ENCODE results near the gene WNT9A. TPM values are rescaled to one million over a fixed set of nuclear protein-coding genes. Genes with fewer than 3 reads are reported as not detected.

The WNT9A gene
- total and polyA plus RNA-seq, 4 donors, result 2.6 to 8.6 (median 4.9) TPM

- WGBS, 2 donors, result 95 to 97% methylated on average over 8 of the region's 8 CpGs
- H3K4me1 ChIP-seq (ENCODE audit: control insufficient read depth in 5 of 5, insufficient read depth in 5 of 5, low read length in 5 of 5), result peaks cover 0 to 25% (median 0%) of the 10 kb centered on the region in 5 donors
- DNase-seq, result no peak
- H3K9me3 ChIP-seq (ENCODE audit: control insufficient read depth in 4 of 4, insufficient read depth in 3 of 4, low read length in 3 of 4), result no peaks in the 10 kb centered on the region
- H3K36me3 ChIP-seq (ENCODE audit: control insufficient read depth in 4 of 4, insufficient read depth in 4 of 4, low read length in 4 of 4), result peaks cover 0 to 6% (median 0%) of the 10 kb centered on the region in 4 donors
- H3K27me3 ChIP-seq (ENCODE audit: control insufficient read depth in 3 of 3, insufficient read depth in 3 of 3, low read length in 2 of 3), result no peaks in the 10 kb centered on the region
- no peak for ATAC-seq (ENCODE audit: insufficient read depth, low FRiP score)
- no peak overlapping the region for H3K4me3 ChIP-seq
- no peak overlapping the region for H3K27ac ChIP-seq (ENCODE audit: low read depth in 1 of 2, low read length in 1 of 2)
- no peak overlapping the region for H3K9ac ChIP-seq (ENCODE audit: insufficient read depth in 1 of 2, low read length in 2 of 2)
- TF ChIP-seq CTCF (IDR thresholded peaks at IDR 0.05; ENCODE audit: control extremely low read depth, extremely low read depth), result no peak
These were observed 26.8 kb downstream of the WNT9A start for GRCh38 chr1:227920896-227921295.

GRCh38 chr1:227920426-227920825 lies 27.3 kb downstream of the WNT9A start:
- no peak overlapping the region for H3K4me3 ChIP-seq
- ATAC-seq (ENCODE audit: insufficient read depth, low FRiP score) (no peak), DNase-seq (no peak)
- no peak overlapping the region for H3K9ac ChIP-seq (ENCODE audit: insufficient read depth in 1 of 2, low read length in 2 of 2)
- peaks cover 0 to 28% (median 0%) of the 10 kb centered on the region in 5 donors for H3K4me1 ChIP-seq (ENCODE audit: control insufficient read depth in 5 of 5, insufficient read depth in 5 of 5, low read length in 5 of 5)
- no peaks in the 10 kb centered on the region for H3K27me3 ChIP-seq (ENCODE audit: control insufficient read depth in 3 of 3, insufficient read depth in 3 of 3, low read length in 2 of 3)
- no peak for TF ChIP-seq CTCF (IDR thresholded peaks at IDR 0.05; ENCODE audit: control extremely low read depth, extremely low read depth)
- H3K27ac ChIP-seq (ENCODE audit: low read depth in 1 of 2, low read length in 1 of 2), result no peak overlapping the region
- no peaks in the 10 kb centered on the region for H3K9me3 ChIP-seq (ENCODE audit: control insufficient read depth in 4 of 4, insufficient read depth in 3 of 4, low read length in 3 of 4)
- WGBS, 2 donors, result 93 to 94% methylated on average over 11 of the region's 11 CpGs
- peaks cover 0 to 6% (median 0%) of the 10 kb centered on the region in 4 donors for H3K36me3 ChIP-seq (ENCODE audit: control insufficient read depth in 4 of 4, insufficient read depth in 4 of 4, low read length in 4 of 4)

GRCh38 chr1:227919906-227920305 lies 27.8 kb downstream of the WNT9A start:
- Histone ChIP-seq H3K9ac (ENCODE audit: insufficient read depth in 1 of 2, low read length in 2 of 2) (no peak overlapping the region), H3K9me3 (ENCODE audit: control insufficient read depth in 4 of 4, insufficient read depth in 3 of 4, low read length in 3 of 4) (no peaks in the 10 kb centered on the region), H3K27ac (ENCODE audit: low read depth in 1 of 2, low read length in 1 of 2) (no peak overlapping the region), H3K4me1 (ENCODE audit: control insufficient read depth in 5 of 5, insufficient read depth in 5 of 5, low read length in 5 of 5) (peaks cover 0 to 30% (median 0%) of the 10 kb centered on the region in 5 donors), H3K4me3 (no peak overlapping the region), H3K27me3 (ENCODE audit: control insufficient read depth in 3 of 3, insufficient read depth in 3 of 3, low read length in 2 of 3) (no peaks in the 10 kb centered on the region), H3K36me3 (ENCODE audit: control insufficient read depth in 4 of 4, insufficient read depth in 4 of 4, low read length in 4 of 4) (peaks cover 0 to 6% (median 0%) of the 10 kb centered on the region in 4 donors)
- ATAC-seq (ENCODE audit: insufficient read depth, low FRiP score), result no peak
- no peak for TF ChIP-seq CTCF (IDR thresholded peaks at IDR 0.05; ENCODE audit: control extremely low read depth, extremely low read depth)
- 53 to 60% methylated on average over 12 of the region's 12 CpGs for WGBS, 2 donors
- DNase-seq, result peak in 1 of 3 donors; percentile 34

- Histone ChIP-seq H3K9ac (ENCODE audit: insufficient read depth in 1 of 2, low read length in 2 of 2) (no peak overlapping the region), H3K9me3 (ENCODE audit: control insufficient read depth in 4 of 4, insufficient read depth in 3 of 4, low read length in 3 of 4) (no peaks in the 10 kb centered on the region), H3K36me3 (ENCODE audit: control insufficient read depth in 4 of 4, insufficient read depth in 4 of 4, low read length in 4 of 4) (peaks cover 0 to 6% (median 0%) of the 10 kb centered on the region in 4 donors), H3K27me3 (ENCODE audit: control insufficient read depth in 3 of 3, insufficient read depth in 3 of 3, low read length in 2 of 3) (no peaks in the 10 kb centered on the region), H3K27ac (ENCODE audit: low read depth in 1 of 2, low read length in 1 of 2) (no peak overlapping the region), H3K4me1 (ENCODE audit: control insufficient read depth in 5 of 5, insufficient read depth in 5 of 5, low read length in 5 of 5) (peaks cover 0 to 34% (median 0%) of the 10 kb centered on the region in 5 donors), H3K4me3 (no peak overlapping the region)
- WGBS, 2 donors, result 93 to 94% methylated on average over 9 of the region's 9 CpGs
- TF ChIP-seq CTCF (IDR thresholded peaks at IDR 0.05; ENCODE audit: control extremely low read depth, extremely low read depth), result no peak
- DNase-seq, result no peak
- no peak for ATAC-seq (ENCODE audit: insufficient read depth, low FRiP score)
These were observed 29.0 kb downstream of the WNT9A start for GRCh38 chr1:227918736-227919135.

Measured in lung (tissue), 12 donors.